Psoas muscle (tissue), 8 donors: ENCODE data around the gene SLC13A3. TPM values are rescaled to one million over a fixed set of nuclear protein-coding genes. Genes with fewer than 3 reads are reported as not detected.

ENCODE experiments used
- ATAC-seq, 4 donors: fragments of 200-7000 bp; cut with Tn5 transposase; one replicate each; pipeline ENCODE4 v1.9.1; 2020; ENCODE audit warnings: moderate library complexity in 3 of 4, mild to moderate bottlenecking in 2 of 4
- DNase-seq, 2 donors: peaks; one replicate each; pipeline ENCODE4 v3.0.0-alpha.2; 2020
- H3K27ac ChIP-seq: fragments of 200-600 bp; one replicate; pipeline ENCODE4 v1.8.0; 2022
- H3K27me3 ChIP-seq, 3 donors: fragments of 200-600 bp in 1 of 3; one replicate each; pipeline versions ENCODE4 v1.6.1 to v1.8.0; 2013 to 2022; ENCODE audit warnings: low read length in 2 of 3, mild to moderate bottlenecking in 2 of 3, moderate library complexity in 1 of 3; ENCODE audit not compliant: insufficient read depth in 3 of 3
- H3K36me3 ChIP-seq, 2 donors: fragments of 200-600 bp in 1 of 2; one replicate each; pipeline versions ENCODE4 v1.6.1 to v1.8.0; 2013 to 2022; ENCODE audit warnings: low read depth in 1 of 2, mild to moderate bottlenecking in 1 of 2, moderate library complexity in 1 of 2; ENCODE audit not compliant: insufficient read depth in 1 of 2
- H3K4me1 ChIP-seq: fragments of 200-600 bp; one replicate; pipeline ENCODE4 v1.8.0; 2022
- H3K4me3 ChIP-seq: fragments of 200-600 bp; one replicate; pipeline ENCODE4 v1.8.0; 2022; ENCODE audit warnings: mild to moderate bottlenecking
- H3K9me3 ChIP-seq: fragments of 200-600 bp; one replicate; pipeline ENCODE4 v1.8.0; 2022
- WGBS, 3 donors: extraction: QIAGEN DNeasy Blood & Tissue Kit; methylation state at CpG; one replicate each; pipeline versions ENCODE4 v1.1.6 to v1.1.7; 2013; 5-methylcytosine and 5-hydroxymethylcytosine counted together
- intact Hi-C, 2 donors: fragments of 100-400 bp; cut with DNase I; formaldehyde crosslinking; loops; one replicate each; pipeline versions ENCODE4 v1.11.0 to v1.14.2; 2022
- polyA plus RNA-seq, 3 donors: library from polyadenylated mRNA; stranded (reverse); fragments of 200-250 nt; gene quantifications; one replicate each; pipeline ENCODE4 v1.2.3, GENCODE V29; 2013
- total RNA-seq, 4 donors: library from RNA; stranded (reverse); fragmentation: NEBNext Ultra II Directional in 2 of 4; extraction: Animal tissue kit (Norgen Biotek cat#: 25700) in 2 of 4; gene quantifications; one replicate each; pipeline versions ENCODE4 v1.2.1 to v1.2.4, GENCODE V29; 2021 to 2023
- TF ChIP-seq, protein P1 (sequence below): fragments of 200-600 bp; IDR thresholded peaks from one replicate; pipeline ENCODE4 v1.8.0; 2022; ENCODE audit warnings: antibody characterized with exemption
- donor health status: healthy with polysubstance abuse.
- donor health status: DM: no; HTN: no; CAD: no; lungs with moderate emphysema.
- donor health status: Bipolar disorder and iron deficiency.
- donor health status: healthy.
- donor health status: DM: yes; HTN: yes; CAD: no.
- donor health status: DM: no; HTN: no; CAD: no.
- donor health status: DM: no; HTN: no; CAD: no.
- donor health status: DM: yes; HTN: yes; CAD: no.

Gene SLC13A3
- total and polyA plus RNA-seq, 7 donors, result 0.04 to 0.38 (median 0.15) TPM

GRCh38 chr20:46584508-46584907, 66.8 kb downstream of the SLC13A3 start:
- intact Hi-C loops, result no loop called here
- Histone ChIP-seq H3K27ac (no peak overlapping the region), H3K9me3 (peaks cover 4% of the 10 kb centered on the region), H3K4me3 (no peak overlapping the region), H3K36me3 (no peaks in the 10 kb centered on the region), H3K4me1 (no peaks in the 10 kb centered on the region), H3K27me3 (peaks cover 0 to 2% (median 0%) of the 10 kb centered on the region in 3 donors)
- no peak for ATAC-seq
- TF ChIP-seq, protein P1, sequence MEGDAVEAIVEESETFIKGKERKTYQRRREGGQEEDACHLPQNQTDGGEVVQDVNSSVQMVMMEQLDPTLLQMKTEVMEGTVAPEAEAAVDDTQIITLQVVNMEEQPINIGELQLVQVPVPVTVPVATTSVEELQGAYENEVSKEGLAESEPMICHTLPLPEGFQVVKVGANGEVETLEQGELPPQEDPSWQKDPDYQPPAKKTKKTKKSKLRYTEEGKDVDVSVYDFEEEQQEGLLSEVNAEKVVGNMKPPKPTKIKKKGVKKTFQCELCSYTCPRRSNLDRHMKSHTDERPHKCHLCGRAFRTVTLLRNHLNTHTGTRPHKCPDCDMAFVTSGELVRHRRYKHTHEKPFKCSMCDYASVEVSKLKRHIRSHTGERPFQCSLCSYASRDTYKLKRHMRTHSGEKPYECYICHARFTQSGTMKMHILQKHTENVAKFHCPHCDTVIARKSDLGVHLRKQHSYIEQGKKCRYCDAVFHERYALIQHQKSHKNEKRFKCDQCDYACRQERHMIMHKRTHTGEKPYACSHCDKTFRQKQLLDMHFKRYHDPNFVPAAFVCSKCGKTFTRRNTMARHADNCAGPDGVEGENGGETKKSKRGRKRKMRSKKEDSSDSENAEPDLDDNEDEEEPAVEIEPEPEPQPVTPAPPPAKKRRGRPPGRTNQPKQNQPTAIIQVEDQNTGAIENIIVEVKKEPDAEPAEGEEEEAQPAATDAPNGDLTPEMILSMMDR, result no peak
- DNase-seq, result no peak
- WGBS, 3 donors, result 65 to 79% (median 65%) methylated on average over 2 of the region's 2 CpGs

DNA sequence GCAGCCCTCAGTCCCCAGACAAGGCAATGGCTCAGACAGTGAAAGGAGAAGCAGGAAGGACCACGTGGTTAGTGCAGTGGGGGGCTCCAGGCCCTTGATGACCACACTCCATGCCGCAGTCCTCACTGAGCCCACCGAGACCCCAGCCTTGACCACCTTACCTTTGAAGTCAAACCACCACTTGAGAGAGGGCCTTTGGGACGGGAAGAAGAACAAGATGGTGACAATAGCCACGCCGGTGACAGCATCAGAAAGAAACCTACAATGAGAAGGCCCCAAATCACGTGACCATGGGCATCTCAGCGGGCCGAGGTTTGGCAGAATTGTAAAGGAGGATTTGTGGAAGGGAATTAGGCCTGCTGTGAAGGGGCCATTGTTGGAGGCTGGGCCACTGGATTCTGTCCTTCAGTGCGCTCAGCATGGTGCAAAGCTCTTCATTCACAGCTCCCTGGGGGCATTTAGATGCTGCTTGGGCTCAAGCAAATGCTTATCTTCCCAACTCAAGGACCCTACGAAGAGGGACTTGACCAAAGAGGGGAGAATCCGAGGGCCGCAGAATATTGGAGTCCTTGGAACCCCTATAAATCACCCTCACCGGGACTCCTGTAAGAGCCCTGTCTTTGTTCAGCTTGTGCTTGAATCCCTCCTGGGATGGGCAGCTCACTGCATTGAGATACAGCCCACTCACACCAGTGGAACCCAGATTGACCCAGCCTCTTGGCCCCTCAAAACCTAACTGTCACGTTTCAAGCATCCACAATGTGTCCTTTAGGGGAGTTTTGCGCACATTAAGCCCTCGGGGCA, 67.6 kb downstream of the SLC13A3 start:
- Histone ChIP-seq H3K36me3 (no peaks in the 10 kb centered on the region), H3K27me3 (peaks cover 0 to 2% (median 0%) of the 10 kb centered on the region in 3 donors), H3K27ac (no peak overlapping the region), H3K4me3 (no peak overlapping the region), H3K4me1 (no peaks in the 10 kb centered on the region), H3K9me3 (no peaks in the 10 kb centered on the region)
- DNase-seq (no peak), ATAC-seq (no peak)
- TF ChIP-seq, protein P1, result no peak
- 71 to 76% (median 71%) methylated on average over 17 of the region's 17 CpGs for WGBS, 3 donors
- intact Hi-C loops, result no loop called here

- ATAC-seq (no peak), DNase-seq (no peak)
- H3K27ac ChIP-seq, result no peak overlapping the region
- H3K9me3 ChIP-seq, result no peaks in the 10 kb centered on the region
- WGBS, 3 donors, result 85 to 89% (median 87%) methylated on average over 5 of the region's 5 CpGs
- H3K27me3 ChIP-seq, result peaks cover 0 to 2% (median 0%) of the 10 kb centered on the region in 3 donors
- TF ChIP-seq, protein P1, result no peak
- H3K4me3 ChIP-seq, result no peak overlapping the region
- H3K36me3 ChIP-seq, result no peaks in the 10 kb centered on the region
- intact Hi-C loops, result no loop called here
- no peaks in the 10 kb centered on the region for H3K4me1 ChIP-seq
Measured at GRCh38 chr20:46582648-46583047, 68.6 kb downstream of the SLC13A3 start.

DNA sequence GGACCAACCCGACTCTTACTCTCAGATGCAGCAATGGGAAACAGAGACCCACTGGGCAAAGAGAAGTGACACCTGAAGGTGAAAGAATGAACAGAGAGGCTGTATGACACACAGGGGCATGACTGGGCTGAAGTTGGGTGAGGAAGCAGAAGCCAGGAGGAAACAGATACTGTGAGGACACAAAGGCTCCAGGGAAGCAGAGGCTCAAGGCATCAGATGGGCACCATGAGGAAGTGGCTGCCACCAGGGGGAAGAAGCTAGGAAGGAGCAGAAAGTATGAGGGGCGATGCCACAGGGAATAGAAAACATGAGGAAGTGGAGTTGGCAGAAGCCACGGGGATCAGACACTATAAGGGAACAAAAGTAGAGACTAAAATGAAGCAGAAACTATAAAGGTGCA, 69.9 kb downstream of the SLC13A3 start:
- Histone ChIP-seq H3K9me3 (no peaks in the 10 kb centered on the region), H3K27ac (no peak overlapping the region), H3K27me3 (peaks cover 0 to 2% (median 0%) of the 10 kb centered on the region in 3 donors), H3K4me3 (no peak overlapping the region), H3K36me3 (no peaks in the 10 kb centered on the region), H3K4me1 (no peaks in the 10 kb centered on the region)
- ATAC-seq, result no peak
- TF ChIP-seq, protein P1, result no peak
- WGBS, 3 donors, result 74 to 81% (median 78%) methylated on average over 3 of the region's 3 CpGs
- intact Hi-C loops, result no loop called here
- DNase-seq, result no peak
